NCI-H345 treated with DMSO at 0.1 percent for 48 hours (cell line): ENCODE results near the gene PRDM2.

Experiments
- DNase-seq: peaks from one replicate; lab custom pipeline; 2025; ENCODE audit not compliant: unreplicated experiment; lab: John Stamatoyannopoulos, UW

Gene PRDM2

DNA sequence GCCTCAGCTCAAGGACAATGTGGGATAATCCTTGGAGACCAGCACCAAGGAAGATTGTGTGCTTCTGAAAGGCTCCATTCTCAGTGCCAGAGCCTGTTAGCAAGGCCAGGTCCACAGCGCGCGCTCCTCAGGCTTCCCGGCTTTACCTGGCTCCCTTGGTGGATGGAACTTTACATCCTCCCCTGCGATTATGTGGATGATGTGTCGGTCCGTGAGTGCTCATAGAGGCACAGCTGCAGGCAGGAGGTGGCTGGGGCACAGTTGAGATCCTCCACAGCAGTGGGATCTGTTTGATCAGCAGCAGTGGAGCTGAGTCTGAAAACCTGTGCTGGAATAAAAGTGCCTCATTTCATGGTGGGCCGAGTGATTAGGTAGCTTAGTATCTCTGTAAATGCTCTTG is 62.7 kb downstream of the PRDM2 start:
- DNase-seq: no peak

DNA sequence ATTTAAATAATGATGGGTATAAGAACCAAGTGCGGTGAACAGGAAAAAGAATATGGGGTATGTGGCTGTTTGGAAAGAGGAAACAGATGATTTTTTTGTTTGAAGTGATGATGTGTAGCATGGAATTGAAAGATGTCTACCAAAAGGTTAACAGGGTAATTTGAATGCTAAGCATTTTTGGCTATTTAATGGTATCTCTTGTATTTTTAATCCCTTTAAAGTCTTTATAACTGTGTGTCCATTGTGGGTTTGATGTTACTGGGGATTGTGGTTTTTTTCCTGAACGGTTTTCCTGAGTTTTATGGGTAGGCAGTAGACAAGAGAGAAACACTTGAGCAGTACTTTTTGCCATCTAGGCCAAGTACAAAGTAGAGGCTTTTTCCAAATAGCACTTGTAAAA is 63.2 kb downstream of the PRDM2 start:
- no peak for DNase-seq

- no peak for DNase-seq
Observed at GRCh38 chr1:13763991-13764390, 64.0 kb downstream of the PRDM2 start.

- no peak for DNase-seq
Observed at GRCh38 chr1:13764588-13765332, 64.8 kb downstream of the PRDM2 start.

GRCh38 chr1:13766592-13767564 is 66.9 kb downstream of the PRDM2 start:
- no peak for DNase-seq

DNA sequence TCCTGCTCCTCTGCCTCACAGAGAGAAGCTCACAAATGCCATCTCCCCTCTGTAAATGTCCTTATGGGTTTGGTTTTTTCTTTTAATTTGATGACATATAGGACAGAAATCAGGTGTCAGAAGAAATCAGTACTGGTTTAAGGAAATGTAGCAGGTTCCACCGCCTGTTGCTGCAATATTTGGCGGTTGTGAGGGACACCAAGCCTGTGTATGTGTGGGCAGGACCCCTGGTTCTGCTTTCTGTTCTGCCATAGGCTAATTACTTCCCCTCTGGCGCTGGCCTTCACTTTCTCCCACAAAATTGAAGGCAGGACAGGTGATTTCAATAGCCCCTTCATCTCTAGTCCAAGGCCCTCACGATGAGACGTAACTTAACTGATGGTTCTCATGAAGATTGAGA is 69.2 kb downstream of the PRDM2 start:
- DNase-seq: no peak

DNA sequence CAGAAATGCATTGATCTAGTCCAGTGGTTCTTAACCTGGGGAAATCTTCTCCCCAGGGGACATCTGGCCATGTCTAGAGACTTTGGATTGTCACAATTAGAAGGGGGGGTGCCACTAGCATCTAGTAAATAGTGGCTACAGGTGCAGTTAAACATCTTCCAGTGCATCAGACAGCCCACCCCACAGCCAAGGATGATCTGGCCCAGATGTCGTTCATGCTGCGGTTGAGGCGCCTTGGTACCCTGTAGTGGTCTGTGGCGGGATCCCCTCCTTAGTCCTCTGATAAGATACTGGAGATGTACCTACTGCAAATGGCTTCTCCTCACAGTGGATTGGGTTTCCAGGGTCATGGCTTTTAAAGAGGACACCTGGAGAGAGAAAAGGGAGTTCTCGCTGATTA is 69.8 kb downstream of the PRDM2 start:
- no peak for DNase-seq

GRCh38 chr1:13770743-13771142 is 70.8 kb downstream of the PRDM2 start:
- DNase-seq: no peak

DNA sequence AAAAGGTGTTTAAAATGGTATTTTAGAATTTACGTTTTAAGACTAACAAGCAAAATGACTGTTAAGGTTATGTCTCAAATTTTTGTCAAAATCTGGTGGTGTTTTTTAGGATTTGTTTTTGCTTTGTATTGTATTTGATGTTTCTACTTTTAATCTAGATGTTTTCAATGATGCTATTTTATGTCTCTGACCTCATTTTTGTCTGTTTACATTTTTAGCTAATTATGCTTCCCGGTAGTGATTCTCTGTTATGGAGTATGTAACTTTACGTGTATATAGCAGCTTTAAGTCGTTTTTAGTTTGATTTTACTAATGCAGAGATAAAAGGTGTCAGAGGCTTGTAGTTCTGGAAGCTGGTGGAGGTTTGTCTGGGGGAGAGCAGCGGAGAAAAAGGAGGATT is 71.8 kb downstream of the PRDM2 start:
- DNase-seq: no peak

DNA sequence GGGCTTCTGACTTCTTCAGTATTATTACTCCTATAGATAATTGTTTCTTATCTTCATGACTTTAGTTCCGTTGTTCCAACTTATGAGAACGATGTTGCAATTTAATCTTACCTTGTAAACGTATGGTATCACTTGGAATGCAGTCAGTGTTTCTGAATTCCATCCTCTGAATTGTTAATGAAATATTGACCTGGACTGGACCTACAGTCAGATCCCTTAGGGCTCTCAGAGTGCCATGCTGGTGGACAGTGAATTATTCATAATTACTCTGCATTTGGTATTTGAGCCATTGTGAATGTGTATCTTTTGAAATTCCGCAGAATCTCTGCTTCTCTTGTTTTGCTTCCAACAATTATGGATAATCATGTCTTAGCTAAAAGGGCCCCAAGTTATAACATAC is 72.3 kb downstream of the PRDM2 start:
- DNase-seq: no peak

DNA sequence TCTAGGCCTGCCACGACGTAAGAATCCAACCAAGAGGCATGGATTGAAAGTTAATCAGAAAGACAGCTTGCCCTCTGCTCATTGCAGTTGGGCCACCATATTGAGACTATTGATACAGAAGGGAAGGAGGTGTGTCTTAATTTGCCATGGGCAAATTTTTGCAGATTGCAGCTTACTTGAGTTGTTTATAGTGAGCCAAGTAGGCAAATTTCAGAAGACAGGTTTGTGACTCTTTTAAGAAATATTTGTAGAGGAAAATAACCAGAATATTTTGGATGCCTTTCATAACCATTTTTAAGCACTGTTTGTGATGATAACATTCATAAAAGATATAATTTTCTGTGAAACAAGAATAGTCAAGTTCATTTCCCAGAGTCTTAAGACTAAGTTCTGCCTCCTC is 74.1 kb downstream of the PRDM2 start:
- DNase-seq: no peak

DNA sequence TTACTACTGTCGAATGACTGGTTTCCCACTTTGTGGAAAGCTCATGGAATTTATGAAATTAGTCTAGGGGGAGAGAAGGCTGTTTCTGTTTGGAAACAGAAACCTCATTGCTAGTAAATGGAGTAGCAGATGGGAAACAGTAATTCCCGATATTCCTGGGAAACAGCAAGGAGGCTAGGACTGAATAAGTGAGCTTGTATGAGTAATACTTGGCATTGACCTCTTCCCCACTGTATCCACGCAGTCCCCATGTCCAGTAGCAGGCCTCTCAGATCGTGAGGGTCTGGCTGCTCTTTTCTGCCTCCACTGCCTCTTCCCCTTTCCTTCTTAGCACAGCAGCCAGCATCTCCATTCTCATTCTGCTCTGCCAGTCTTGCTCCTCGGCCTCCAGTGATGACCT is 75.5 kb downstream of the PRDM2 start:
- no peak for DNase-seq

GRCh38 chr1:13775916-13776315 is 75.9 kb downstream of the PRDM2 start:
- DNase-seq: no peak

GRCh38 chr1:13778431-13778830 is 78.4 kb downstream of the PRDM2 start:
- no peak for DNase-seq

GRCh38 chr1:13779930-13780329 is 79.9 kb downstream of the PRDM2 start:
- DNase-seq: no peak

GRCh38 chr1:13780780-13781179 is 80.8 kb downstream of the PRDM2 start:
- DNase-seq: no peak

GRCh38 chr1:13781228-13781627 is 81.2 kb downstream of the PRDM2 start:
- no peak for DNase-seq

GRCh38 chr1:13781907-13782633 is 82.1 kb downstream of the PRDM2 start:
- DNase-seq: no peak

DNA sequence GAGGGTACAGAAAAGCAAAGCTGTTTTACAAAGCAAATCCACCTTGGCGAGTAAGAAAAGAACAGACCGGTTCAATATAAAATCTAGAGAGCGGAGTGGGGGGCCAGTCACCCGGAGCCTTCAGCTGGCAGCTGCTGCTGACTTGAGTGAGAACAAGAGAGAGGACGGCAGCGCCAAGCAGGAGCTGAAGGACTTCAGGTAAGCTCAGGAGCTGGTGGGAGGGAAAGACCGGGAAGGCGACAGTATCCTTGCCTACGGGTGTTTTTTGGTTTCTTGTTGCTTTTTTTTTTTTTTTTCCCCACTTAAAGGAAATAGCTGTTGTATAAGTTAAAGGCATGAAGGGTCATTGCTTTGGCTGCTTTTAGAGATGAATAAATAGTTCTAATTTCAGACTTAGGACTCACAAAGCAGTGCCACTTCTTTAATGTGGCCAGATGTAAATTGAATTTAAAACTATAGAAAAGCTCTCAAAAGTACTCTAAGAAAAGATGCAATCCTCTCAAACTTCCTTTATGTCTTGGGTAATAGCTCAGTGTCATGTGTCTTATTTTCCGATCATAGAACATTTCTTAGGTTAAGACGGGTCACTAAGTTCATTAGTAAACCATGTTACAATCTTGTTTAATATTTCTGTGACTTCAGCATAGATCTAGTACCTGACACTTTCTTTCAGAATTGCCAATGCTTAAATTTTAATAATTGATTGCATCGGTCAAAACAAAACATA is 82.8 kb downstream of the PRDM2 start:
- no peak for DNase-seq

DNA sequence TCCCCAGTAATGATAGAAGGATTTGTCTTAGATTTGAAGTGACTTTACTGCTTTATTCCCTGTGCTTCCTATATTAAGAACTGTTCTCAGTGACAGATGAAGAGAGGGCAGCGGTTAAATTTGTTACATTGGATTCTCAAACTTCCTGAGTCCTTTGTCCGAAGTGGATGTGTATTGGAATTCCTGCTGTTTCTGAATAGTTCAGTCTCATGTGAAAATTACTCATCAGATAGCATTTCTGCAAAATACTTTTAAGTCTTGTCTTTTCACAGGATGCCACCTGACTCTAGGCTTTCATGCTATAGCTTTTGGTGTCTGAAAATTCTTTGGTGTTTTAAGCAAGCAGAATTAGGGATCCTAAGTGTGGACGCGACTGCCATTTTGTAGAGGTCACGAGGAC is 83.6 kb downstream of the PRDM2 start:
- DNase-seq: no peak

DNA sequence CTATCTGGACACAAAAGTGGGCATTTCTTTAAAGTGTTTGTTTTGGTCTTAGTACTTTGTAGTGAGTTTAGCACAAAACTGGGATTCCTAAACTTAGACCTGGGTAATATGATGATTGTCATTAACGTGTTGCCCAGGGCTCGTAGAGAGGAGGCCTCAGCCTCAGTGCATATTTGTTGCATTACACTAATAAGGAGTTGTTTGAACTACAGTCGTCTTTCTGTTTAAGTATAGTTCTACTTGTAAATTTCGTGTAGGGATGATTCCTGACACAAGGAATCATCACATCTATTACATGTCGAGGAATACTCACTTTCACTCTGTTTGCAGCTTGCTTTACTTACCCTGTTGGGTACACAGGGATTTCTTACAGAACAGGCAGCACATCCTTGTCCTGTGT is 85.0 kb downstream of the PRDM2 start:
- no peak for DNase-seq
